OCI-LY1 (cell line): ENCODE results near the gene TENM4.

Experiments used
- H2AFZ ChIP-seq: fragments of 200-600 bp; sonication (generic), shearing (Covaris generic); 2 replicates; pipeline ENCODE4 v1.6.0; 2014; ENCODE audit warnings: antibody characterized with exemption, mild to moderate bottlenecking, low read length
- H3F3A ChIP-seq: fragments of 200-600 bp; sonication (generic), shearing (Covaris generic); 2 replicates; pipeline ENCODE4 v1.6.0; 2014; ENCODE audit warnings: mild to moderate bottlenecking, antibody characterized with exemption, low read length, moderate library complexity; ENCODE audit not compliant: insufficient read depth
- H3K27ac ChIP-seq: fragments of 200-600 bp; sonication (generic); 2 replicates; pipeline ENCODE4 v1.5.1; 2014; ENCODE audit warnings: low read length, mixed run types, mild to moderate bottlenecking, low read depth; ENCODE audit not compliant: poor library complexity, severe bottlenecking
- H3K27me3 ChIP-seq: fragments of 200-600 bp; sonication (generic); 2 replicates; pipeline ENCODE4 v1.6.0; 2014; ENCODE audit warnings: antibody characterized with exemption, mild to moderate bottlenecking, low read length, moderate library complexity; ENCODE audit not compliant: insufficient read depth
- H3K36me3 ChIP-seq: fragments of 200-600 bp; sonication (generic); 2 replicates; pipeline ENCODE4 v1.6.1; 2014; ENCODE audit warnings: mild to moderate bottlenecking, antibody characterized with exemption, low read length, moderate library complexity, mixed read lengths; ENCODE audit not compliant: insufficient read depth
- H3K4me1 ChIP-seq: fragments of 200-600 bp; sonication (generic); 2 replicates; pipeline ENCODE4 v1.5.1; 2014; ENCODE audit warnings: mild to moderate bottlenecking, low read length, moderate library complexity; ENCODE audit not compliant: insufficient read depth, severe bottlenecking
- H3K4me2 ChIP-seq: fragments of 200-600 bp; sonication (generic), shearing (Covaris generic); 2 replicates; pipeline ENCODE4 v1.6.1; 2014; ENCODE audit warnings: low read length
- H3K4me3 ChIP-seq: fragments of 200-600 bp; sonication (generic); 2 replicates; pipeline ENCODE4 v1.5.1; 2014; ENCODE audit warnings: low read length, low read depth, mild to moderate bottlenecking, mixed read lengths; ENCODE audit not compliant: poor library complexity, severe bottlenecking
- H3K79me2 ChIP-seq: fragments of 200-600 bp; shearing (Covaris generic); 2 replicates; pipeline ENCODE4 v1.6.1; 2016; ENCODE audit warnings: mixed run types, low read length, mixed read lengths; ENCODE audit not compliant: insufficient read depth
- H3K9ac ChIP-seq: fragments of 200-600 bp; sonication (generic), shearing (Covaris generic); 2 replicates; pipeline ENCODE4 v1.6.1; 2014; ENCODE audit warnings: mild to moderate bottlenecking, low read length, mixed read lengths
- H3K9me2 ChIP-seq: fragments of 200-600 bp; sonication (generic), shearing (Covaris generic); 2 replicates; pipeline ENCODE4 v1.6.1; 2014; ENCODE audit warnings: low read depth, mild to moderate bottlenecking, low read length, mixed read lengths
- H3K9me3 ChIP-seq: fragments of 200-600 bp; shearing (Covaris generic); 2 replicates; pipeline ENCODE4 v1.6.1; 2014; ENCODE audit warnings: low read length, mixed read lengths
- H4K20me1 ChIP-seq: fragments of 200-600 bp; sonication (generic), shearing (Covaris generic); 2 replicates; pipeline ENCODE4 v1.6.0; 2016; ENCODE audit warnings: mild to moderate bottlenecking, low read length; ENCODE audit not compliant: insufficient read depth
- EZH2 ChIP-seq: fragments of 200-600 bp; sonication (generic), shearing (Covaris generic); IDR thresholded peaks from 2 replicates; pipeline ENCODE4 v1.8.0; 2017; ENCODE audit warnings: borderline replicate concordance, mixed run types, mild to moderate bottlenecking, antibody characterized with exemption, low read length, moderate library complexity, mixed read lengths
- TF ChIP-seq, protein P1 (sequence below): fragments of 200-600 bp; sonication (generic), shearing (Covaris generic); IDR thresholded peaks from 2 replicates; pipeline ENCODE4 v1.5.1; 2017; ENCODE audit warnings: mild to moderate bottlenecking, antibody characterized with exemption, low read length, moderate library complexity, mixed read lengths

The TENM4 gene

GRCh38 chr11:78704811-78705210 is 736.0 kb downstream of the TENM4 start:
- TF ChIP-seq, protein P1, sequence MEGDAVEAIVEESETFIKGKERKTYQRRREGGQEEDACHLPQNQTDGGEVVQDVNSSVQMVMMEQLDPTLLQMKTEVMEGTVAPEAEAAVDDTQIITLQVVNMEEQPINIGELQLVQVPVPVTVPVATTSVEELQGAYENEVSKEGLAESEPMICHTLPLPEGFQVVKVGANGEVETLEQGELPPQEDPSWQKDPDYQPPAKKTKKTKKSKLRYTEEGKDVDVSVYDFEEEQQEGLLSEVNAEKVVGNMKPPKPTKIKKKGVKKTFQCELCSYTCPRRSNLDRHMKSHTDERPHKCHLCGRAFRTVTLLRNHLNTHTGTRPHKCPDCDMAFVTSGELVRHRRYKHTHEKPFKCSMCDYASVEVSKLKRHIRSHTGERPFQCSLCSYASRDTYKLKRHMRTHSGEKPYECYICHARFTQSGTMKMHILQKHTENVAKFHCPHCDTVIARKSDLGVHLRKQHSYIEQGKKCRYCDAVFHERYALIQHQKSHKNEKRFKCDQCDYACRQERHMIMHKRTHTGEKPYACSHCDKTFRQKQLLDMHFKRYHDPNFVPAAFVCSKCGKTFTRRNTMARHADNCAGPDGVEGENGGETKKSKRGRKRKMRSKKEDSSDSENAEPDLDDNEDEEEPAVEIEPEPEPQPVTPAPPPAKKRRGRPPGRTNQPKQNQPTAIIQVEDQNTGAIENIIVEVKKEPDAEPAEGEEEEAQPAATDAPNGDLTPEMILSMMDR, result no peak
- no peak for TF ChIP-seq EZH2
- H3K4me3 ChIP-seq, result no peak overlapping the region
- H3K27ac ChIP-seq, result no peak overlapping the region
- no peaks in the 10 kb centered on the region for H3K79me2 ChIP-seq
- H3K9ac ChIP-seq, result no peak overlapping the region
- H2AFZ ChIP-seq, result no peak overlapping the region
- H3K27me3 ChIP-seq, result 0 out of 2 replicates have a peak, but pooled peaks cover 6% of the 10 kb centered on the region
- no peaks in the 10 kb centered on the region for H3F3A ChIP-seq
- H3K36me3 ChIP-seq, result no peaks in the 10 kb centered on the region
- no peak overlapping the region for H3K4me2 ChIP-seq
- H3K9me3 ChIP-seq, result no peaks in the 10 kb centered on the region
- H3K4me1 ChIP-seq, result no peaks in the 10 kb centered on the region
- H4K20me1 ChIP-seq, result no peaks in the 10 kb centered on the region
- no peaks in the 10 kb centered on the region for H3K9me2 ChIP-seq

DNA sequence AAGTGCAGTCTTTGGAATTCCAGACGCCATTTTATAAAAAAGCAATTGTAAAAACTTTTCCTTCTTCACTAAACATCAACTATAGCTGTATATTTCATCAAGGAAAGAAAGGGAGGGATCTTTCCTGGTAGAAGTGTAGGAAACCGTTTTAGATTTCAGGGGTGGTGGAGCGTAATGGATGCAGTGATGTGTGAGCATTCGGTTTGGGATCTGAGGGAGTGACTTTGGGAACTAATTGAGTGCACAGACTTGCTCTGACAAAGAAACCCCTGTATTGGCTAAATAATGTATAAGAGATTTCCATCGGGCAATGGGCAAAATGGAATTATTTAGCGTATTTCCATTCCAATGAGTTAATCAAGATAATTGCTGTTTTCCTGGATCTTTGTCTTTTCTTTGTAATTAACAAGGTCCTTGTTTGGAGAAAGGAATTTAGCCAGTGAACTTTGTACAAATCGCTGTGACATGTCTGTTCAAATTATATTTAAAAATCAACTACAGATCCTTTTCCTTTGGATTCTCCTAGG is 741.2 kb downstream of the TENM4 start:
- H2AFZ ChIP-seq, result no peak overlapping the region
- no peaks in the 10 kb centered on the region for H3F3A ChIP-seq
- H3K9me3 ChIP-seq, result no peaks in the 10 kb centered on the region
- no peaks in the 10 kb centered on the region for H3K4me1 ChIP-seq
- no peak overlapping the region for H3K27ac ChIP-seq
- TF ChIP-seq, protein P1, result no peak
- TF ChIP-seq EZH2, result no peak
- H3K9me2 ChIP-seq, result no peaks in the 10 kb centered on the region
- H3K36me3 ChIP-seq, result no peaks in the 10 kb centered on the region
- no peak overlapping the region for H3K4me2 ChIP-seq
- 0 out of 2 replicates have a peak, but pooled peaks cover 6% of the 10 kb centered on the region for H3K27me3 ChIP-seq
- no peak overlapping the region for H3K4me3 ChIP-seq
- H3K79me2 ChIP-seq, result no peaks in the 10 kb centered on the region
- H4K20me1 ChIP-seq, result no peaks in the 10 kb centered on the region
- H3K9ac ChIP-seq, result no peak overlapping the region

DNA sequence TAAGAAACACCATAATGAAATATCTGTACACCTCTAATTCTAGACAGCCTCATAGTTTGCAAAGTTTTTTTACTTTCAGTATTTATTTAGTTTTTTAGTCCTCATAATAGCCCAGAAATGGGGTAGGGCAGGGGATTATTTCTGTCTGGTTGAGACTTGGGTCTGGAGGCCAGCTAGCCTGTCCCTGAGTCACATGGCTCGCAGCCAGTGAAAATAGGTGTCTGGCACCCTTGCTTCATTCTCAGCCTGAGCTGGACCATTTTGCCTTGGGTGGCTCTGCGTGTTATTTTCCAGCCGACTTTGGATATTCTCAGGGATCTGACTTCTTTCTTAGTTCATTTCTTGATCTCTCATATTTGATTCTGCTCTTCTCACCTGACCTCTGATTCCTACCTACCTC is 742.2 kb downstream of the TENM4 start:
- H3K27ac ChIP-seq, result no peak overlapping the region
- H3K9ac ChIP-seq, result no peak overlapping the region
- TF ChIP-seq, protein P1, result no peak
- no peak for TF ChIP-seq EZH2
- no peak overlapping the region for H3K4me2 ChIP-seq
- no peaks in the 10 kb centered on the region for H4K20me1 ChIP-seq
- H2AFZ ChIP-seq, result no peak overlapping the region
- no peaks in the 10 kb centered on the region for H3K79me2 ChIP-seq
- H3K4me1 ChIP-seq, result no peaks in the 10 kb centered on the region
- 0 out of 2 replicates have a peak, but pooled peaks cover 6% of the 10 kb centered on the region for H3K27me3 ChIP-seq
- H3K9me2 ChIP-seq, result no peaks in the 10 kb centered on the region
- H3F3A ChIP-seq, result no peaks in the 10 kb centered on the region
- no peak overlapping the region for H3K4me3 ChIP-seq
- no peaks in the 10 kb centered on the region for H3K9me3 ChIP-seq
- no peaks in the 10 kb centered on the region for H3K36me3 ChIP-seq
